ENCODE measurements around the gene CCDC136.
A peak's percentile ranks its signal among the peaks of the same experiment; 100 is the strongest.

The CCDC136 gene

DNA sequence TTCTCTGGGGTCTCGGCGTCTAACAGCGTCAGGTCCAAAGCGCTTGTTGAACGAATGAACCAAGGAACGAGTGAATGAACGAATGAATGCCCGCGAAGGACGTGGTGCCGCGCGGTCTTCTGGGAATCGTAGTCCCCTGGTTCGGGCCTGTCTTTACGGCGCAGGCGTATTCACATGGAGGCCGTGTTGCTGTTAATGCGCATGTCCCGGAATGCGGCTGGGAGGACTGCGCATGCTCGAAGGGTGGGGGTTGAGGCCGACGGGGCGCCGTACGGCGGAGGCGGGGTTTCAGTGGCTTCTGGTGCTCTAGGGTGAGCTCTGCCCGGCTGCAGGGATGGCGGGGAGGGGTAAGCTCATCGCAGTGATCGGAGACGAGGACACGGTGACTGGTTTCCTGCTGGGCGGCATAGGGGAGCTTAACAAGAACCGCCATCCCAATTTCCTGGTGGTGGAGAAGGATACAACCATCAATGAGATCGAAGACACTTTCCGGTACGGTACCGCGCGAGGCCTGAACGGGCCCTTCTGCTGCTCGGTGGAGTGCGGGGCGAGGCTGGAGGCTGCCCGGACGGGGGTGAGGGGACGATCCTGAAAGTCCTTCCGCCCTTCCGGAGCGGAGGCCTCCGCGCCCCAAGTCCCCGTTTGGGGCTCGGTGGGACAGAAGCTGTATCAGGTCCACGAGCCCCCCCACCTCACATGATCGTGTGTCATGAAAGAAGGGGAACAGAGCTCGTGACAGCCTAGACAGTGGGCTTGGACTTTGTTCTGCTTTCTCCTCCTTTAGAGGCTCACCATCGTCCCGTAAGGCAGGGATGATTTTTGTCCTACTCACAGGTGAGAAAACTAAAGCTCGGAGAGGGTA lies 71.0 kb downstream of the CCDC136 start, which contains the start of gene ATP6V1F:
Gene ATP6V1F (plus strand): TSS at position 286 of the 862 bp plus-strand sequence. CDS start 49 bp downstream, at position 335.
- DNase-seq (ENCODE audit: low spot score): peak; percentile 95

DNA sequence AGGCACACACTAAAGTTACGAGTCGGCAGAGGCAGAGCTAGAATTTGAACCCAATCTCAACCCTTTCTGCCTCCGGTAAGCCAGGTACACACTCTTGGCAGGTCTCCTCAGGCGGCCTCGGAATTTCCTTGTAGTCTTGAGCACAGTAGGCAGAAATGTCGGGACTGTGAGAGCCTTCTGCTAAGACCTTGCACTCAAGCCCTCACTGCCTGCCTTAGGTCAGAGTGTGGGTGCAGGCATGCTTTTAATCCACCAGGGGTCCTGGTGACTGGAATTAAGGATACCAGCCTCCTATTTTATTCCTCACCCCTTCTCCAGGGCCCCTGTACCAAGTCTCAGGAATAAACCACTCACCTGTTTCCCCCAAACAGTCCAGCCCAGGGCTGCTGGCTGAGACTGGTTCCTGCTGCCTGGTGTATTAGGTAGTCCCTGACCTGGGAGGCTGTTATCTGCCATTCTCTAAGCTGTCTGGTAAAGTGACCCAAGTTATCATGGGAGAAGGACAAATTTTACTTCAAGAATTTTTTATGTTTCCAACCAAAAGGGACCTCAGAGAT lies 71.7 kb downstream of the CCDC136 start:
- no peak for DNase-seq (ENCODE audit: low spot score)

DNA sequence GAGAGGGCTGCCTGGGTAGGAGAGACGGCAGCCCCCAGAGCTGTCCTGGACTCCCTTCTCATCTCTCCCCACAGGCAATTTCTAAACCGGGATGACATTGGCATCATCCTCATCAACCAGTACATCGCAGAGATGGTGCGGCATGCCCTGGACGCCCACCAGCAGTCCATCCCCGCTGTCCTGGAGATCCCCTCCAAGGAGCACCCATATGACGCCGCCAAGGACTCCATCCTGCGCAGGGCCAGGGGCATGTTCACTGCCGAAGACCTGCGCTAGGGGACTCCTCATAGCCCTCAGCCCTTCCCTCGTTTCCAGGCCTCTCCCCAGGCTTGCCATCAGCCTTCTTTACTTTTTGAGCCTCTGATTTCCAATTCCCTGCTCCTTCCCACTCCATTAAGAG lies 73.5 kb downstream of the CCDC136 start:
- DNase-seq (ENCODE audit: low spot score): no peak

DNA sequence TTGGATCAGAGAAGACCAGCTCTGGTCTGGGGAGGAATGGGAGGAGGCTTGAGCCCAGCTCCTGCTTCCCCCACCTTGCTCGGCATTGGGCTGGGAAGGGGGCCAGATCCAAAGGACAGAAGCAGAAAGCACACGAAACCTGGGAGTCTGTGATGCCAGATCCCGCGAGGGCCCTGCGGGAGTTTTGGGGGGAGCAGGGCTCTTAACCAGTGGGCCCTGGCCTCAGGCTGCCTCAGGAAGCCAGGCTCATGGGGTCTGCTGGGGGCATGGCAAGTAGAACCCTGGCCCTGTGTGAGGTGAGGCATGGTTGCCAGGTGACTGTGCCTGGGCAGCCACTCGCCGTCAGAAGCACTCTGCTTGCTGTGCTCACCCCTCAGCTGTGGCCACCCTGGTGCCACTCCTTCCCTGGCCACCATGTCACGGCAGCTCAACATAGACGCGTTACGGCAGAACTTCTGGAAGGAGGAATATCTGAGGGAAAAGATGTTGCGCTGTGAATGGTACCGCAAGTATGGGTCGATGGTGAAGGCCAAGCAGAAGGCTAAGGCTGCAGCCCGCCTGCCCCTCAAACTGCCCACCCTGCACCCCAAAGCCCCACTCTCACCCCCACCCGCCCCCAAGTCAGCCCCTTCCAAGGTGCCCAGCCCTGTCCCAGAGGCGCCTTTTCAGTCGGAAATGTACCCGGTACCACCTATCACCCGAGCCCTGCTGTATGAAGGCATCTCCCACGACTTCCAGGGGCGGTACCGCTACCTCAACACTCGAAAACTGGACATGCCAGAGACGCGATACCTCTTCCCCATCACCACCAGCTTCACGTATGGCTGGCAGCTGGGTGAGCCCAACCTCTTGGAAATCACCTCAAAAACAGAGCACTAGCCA lies 74.5 kb downstream of the CCDC136 start:
- DNase-seq (ENCODE audit: low spot score): no peak

DNA sequence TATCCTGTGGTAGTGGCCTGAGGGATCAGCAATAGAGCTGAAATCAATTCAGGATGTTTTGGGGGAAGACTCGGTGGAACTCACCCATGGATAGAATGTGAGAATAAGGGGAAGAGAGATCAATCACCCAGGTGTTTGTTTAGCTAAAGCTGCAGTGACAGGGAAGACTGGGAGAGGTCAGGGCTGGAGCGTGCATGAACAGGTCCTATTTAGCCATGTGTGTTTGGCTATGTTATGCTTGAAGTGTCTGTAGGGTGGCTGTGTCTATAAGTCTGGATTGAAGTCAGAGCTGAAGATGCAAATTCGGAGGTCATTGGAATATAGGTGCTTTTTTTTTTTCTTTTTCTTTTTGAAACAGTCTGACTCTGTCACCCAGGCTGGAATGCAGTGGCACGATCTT lies 75.5 kb downstream of the CCDC136 start:
- DNase-seq (ENCODE audit: low spot score): no peak

DNA sequence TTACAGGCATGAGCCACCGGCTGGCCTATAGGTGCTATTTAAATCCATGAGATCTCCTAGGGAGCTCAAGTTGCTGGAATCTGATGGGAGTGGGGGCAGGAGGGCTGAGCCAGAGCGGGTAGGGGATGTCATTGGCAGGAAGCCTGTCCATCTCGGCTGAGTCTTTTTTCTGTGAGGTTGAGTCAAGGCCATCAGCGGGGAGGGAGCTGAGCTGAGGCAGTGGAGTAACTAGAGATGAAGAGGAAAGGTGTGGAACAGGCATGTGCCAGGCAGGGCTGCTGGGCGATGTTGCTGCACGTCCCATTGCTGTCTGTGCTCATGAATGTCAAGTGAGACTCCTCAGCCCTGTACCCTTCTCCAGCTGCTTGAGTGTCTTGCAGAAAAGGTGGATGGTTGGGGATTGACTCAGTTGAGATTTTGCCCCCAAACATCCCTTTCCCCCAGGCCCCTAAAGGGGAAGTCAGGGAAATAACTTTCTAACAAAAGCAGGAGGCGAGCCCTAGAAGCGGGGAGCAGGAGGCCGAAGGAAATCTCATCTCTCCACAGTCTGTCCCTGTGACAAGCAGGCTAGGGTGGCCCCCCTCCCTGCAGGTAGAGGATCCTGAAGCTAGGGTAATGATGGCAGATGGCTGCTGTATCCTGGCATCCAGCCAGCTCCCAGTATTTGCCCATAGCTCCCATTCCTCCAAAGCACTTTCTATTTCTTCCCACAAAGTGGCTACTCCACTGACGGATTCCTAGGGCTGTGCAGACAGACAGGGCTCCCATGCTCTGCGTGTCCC lies 76.3 kb downstream of the CCDC136 start:
- DNase-seq (ENCODE audit: low spot score): no peak

DNA sequence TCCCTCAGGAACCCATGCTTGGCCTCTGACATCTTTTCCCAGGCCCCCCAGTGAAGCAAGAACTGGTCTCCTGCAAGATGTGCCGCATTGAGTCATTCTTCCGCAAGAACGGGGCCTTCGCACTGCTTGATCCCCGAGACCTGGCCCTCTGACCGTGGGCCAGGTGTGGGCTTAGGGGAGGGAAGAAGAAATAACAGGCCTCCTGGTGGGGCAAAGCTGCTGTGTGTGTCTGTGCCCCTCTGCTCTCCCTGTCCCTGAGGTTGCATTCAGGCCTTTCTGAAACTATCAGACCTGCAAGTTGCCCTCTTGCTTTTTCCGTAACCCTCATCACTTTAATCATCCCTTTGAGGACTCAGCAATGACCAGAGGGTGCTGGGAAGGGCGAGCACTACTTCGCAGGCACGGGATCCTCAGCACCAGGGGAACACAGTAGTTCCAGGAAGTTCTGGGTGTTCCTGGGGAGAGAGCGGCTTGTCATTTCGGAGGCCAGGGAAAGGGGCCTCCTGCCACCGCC lies 76.9 kb downstream of the CCDC136 start:
- DNase-seq (ENCODE audit: low spot score): no peak

DNA sequence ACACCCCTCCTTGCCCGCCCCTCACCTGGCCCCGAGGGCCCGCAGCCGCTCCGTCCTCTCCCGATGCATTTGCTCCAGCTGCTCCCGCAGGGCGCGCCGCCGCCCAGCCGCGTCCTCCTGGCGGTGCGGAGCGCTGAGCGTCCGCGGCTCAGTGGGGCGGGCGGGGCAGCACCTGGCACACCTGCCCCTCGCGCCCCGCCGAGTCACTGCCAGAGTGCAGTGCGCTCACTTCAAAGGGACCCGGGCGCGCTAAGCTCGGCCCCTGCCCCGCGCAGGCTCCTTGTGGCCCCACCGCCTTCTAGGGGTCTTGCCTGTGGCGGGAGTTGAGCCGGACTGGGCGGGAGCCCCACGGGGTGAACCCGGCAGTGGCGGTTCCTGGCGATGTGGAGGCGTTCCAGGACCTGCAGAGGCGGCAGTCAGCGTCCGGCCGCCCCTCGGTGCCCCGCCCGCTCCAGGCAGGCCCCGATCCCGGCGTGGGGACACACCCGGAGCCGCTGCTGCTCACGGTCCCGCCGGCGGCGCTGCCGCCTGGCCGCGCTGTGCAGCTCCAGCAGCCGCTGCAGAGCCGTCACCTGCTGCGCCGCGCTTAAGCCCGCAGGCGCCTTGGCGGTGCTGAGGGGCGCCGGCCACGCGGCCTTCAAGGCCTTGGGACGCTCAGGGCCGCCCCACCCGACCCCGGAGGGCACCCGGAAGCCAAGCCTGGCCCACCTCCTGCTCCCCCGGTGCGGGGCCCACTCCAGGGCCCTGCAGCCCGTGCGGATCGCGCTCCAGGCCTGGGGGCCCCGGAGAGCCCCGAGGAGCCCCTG lies 77.6 kb downstream of the CCDC136 start:
- peak; percentile 37 for DNase-seq (ENCODE audit: low spot score)

DNA sequence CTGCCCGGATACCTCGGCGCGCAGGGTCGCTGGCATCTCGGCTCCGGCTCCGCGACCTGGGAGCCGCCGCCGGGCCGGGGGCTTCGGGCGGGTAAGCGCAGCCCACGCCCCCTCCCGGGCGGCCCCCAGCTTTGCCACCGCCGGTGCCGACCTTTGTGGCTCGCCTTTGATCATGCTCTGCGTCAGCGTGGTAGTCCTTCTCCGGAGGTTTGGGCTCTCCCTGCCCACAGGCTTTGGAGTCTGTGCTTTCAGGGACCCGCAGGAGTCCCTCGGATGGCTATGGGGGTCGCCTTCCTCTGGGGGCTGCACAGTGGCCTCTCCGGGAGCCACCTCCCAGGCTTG lies 78.1 kb downstream of the CCDC136 start:
- DNase-seq (ENCODE audit: low spot score): no peak

DNA sequence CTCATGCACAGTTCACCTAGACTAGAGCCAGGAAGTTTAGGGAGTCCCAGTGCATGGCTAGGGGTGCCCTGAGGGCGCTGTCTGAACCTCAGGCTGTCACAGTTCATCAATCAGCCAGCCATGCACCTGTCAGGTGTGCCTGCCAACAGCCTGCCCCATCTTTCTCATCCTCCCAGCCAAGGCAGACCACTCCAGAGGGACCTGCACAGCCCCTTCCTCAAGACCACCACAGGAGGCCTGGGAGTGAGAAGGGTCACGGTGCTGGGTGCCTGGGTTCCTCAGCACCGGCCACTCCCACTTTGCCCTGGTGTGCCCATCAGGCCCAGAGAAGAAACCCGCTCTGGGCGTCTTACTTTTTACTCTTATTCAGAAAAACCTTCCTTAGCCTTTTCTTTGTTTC lies 79.3 kb downstream of the CCDC136 start:
- no peak for DNase-seq (ENCODE audit: low spot score)
